H1 (cell line): ENCODE results near the gene C19orf25.

ENCODE experiments used
- CTCF ChIP-seq, 3 experiments: IDR thresholded peaks; 1 replicate in 2 of 3; 2 replicates in 1 of 3; pipeline versions ENCODE4 v1.5.1 to v1.6.1; 2011; ENCODE audit warnings: low read length in 3 of 3, mild to moderate bottlenecking in 3 of 3, inconsistent platforms in 2 of 3, low read depth in 1 of 3, moderate library complexity in 1 of 3; ENCODE audit not compliant: insufficient read depth in 1 of 3; ENCODE audit errors: control extremely low read depth in 1 of 3
- EZH2 ChIP-seq: fragments of 200-600 bp; sonication (generic); IDR thresholded peaks from 2 replicates; pipeline ENCODE4 v1.7.1; 2012; ENCODE audit warnings: low read depth, mild to moderate bottlenecking, moderate library complexity, low read length, inconsistent platforms; ENCODE audit not compliant: severe bottlenecking
- GABPA ChIP-seq: IDR thresholded peaks from 2 replicates; pipeline ENCODE4 v1.6.1; 2011; ENCODE audit warnings: mild to moderate bottlenecking, low read length, moderate library complexity, borderline replicate concordance; ENCODE audit not compliant: insufficient read depth
- SP4 ChIP-seq: IDR thresholded peaks from 2 replicates; pipeline ENCODE4 v1.6.1; 2012; ENCODE audit warnings: low read length, inconsistent platforms
- YY1 ChIP-seq: IDR thresholded peaks from 2 replicates; pipeline ENCODE4 v1.6.1; 2011; ENCODE audit warnings: low read depth, mild to moderate bottlenecking, low read length
- TF ChIP-seq, protein P1 (sequence below): IDR thresholded peaks from 2 replicates; pipeline ENCODE4 v1.6.1; 2011; ENCODE audit warnings: low read length, improper control_type of control experiment

DNA sequence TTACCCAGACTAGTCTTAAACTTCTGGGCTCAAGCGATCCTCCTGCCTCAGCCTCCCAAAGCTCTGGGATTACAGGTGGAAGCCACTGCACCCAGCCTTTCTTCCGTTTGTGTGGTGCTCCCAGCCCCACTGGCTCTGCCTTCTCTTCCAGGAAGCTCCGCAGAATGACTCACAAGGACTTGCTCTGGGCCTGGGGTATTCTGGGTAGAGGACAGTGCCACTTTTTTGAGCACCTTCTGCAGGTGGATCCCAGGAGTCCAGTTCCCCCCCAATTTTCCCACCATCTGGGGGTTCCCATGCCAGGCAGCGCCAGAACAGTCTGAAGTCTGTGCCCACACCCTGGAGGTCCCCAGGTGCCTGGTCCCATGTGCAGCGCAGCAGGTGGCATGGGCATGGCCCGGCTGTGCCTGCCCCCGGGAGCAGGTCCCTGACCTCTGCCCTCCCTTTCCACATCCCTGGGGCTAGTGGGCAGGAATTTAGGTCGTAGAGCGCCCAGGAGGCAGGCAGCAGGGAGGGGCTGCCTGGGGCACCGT is 13.5 kb upstream of the C19orf25 start:
- TF ChIP-seq YY1 (no peak), EZH2 (no peak), CTCF (IDR thresholded peaks at IDR 0.05; ENCODE audit: control extremely low read depth in 1 of 3, insufficient read depth in 1 of 3, low read depth in 1 of 3, low read length in 3 of 3) (no peak), GABPA (no peak), SP4 (no peak)
- TF ChIP-seq, protein P1, sequence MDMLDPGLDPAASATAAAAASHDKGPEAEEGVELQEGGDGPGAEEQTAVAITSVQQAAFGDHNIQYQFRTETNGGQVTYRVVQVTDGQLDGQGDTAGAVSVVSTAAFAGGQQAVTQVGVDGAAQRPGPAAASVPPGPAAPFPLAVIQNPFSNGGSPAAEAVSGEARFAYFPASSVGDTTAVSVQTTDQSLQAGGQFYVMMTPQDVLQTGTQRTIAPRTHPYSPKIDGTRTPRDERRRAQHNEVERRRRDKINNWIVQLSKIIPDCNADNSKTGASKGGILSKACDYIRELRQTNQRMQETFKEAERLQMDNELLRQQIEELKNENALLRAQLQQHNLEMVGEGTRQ: no peak
